ENCODE results near the gene FAM118B. TPM values are rescaled to one million over a fixed set of nuclear protein-coding genes. Genes with fewer than 3 reads are reported as not detected.

Gene FAM118B
- total and polyA plus RNA-seq, 2 of the 4 experiments (the other 2 are of a cell fraction) = 20.0 to 27.2 TPM

- Histone ChIP-seq H3K4me2 (ENCODE audit: low read depth, low read length) (peak overlapping the region; percentile 97), H4K91ac (ENCODE audit: insufficient read depth, low read depth, low read length) (peak overlapping the region; percentile 10), H4K5ac (ENCODE audit: low read depth, low read length) (peak overlapping the region; percentile 28; the same call in 1 of the 2 replicates), H3K27ac (ENCODE audit: insufficient read depth, low read length) (peak overlapping the region; percentile 65), H2AFZ (replicated peaks; ENCODE audit: low read length, poor library complexity) (peak overlapping the region; percentile 96), H3K36me3 (ENCODE audit: control insufficient read depth, insufficient read depth, low read length) (peaks cover 8% of the 10 kb centered on the region), H3K18ac (ENCODE audit: low read depth, low read length) (no peak overlapping the region), H4K20me1 (ENCODE audit: insufficient read depth, low read length) (peaks cover 10% of the 10 kb centered on the region; the same call in 1 of the 2 replicates), H2BK5ac (ENCODE audit: low read depth, low read length, poor library complexity, severe bottlenecking) (peak overlapping the region; percentile 10), H3K4me3 (ENCODE audit: insufficient read depth, low read depth, low read length) (peak overlapping the region; percentile 72), H3K4me1 (ENCODE audit: control insufficient read depth, insufficient read depth, low read length) (no peaks in the 10 kb centered on the region), H3K14ac (replicated peaks; ENCODE audit: low read depth, low read length) (peak overlapping the region; percentile 76), H2BK15ac (ENCODE audit: low read depth, low read length) (no peak overlapping the region; the same call in 2 of the 3 replicates), H3K27me3 (ENCODE audit: control insufficient read depth, insufficient read depth, low read length) (no peaks in the 10 kb centered on the region), H2AK5ac (ENCODE audit: low read depth, low read length) (peak overlapping the region; percentile 69; the same call in 1 of the 2 replicates), H4K8ac (ENCODE audit: low read depth in 2 of 2, low read length in 2 of 2) (peak overlapping the region; percentile 83 to 88; a peak in 3 of 4 replicates), H3K4ac (ENCODE audit: low read depth, low read length) (peak overlapping the region; percentile 84), H3K9me1 (ENCODE audit: insufficient read depth, low read length) (peaks cover 2% of the 10 kb centered on the region; the same call in 1 of the 2 replicates), H3K23ac (ENCODE audit: low read depth, low read length) (peak overlapping the region; percentile 62; the same call in 1 of the 2 replicates), H3K9ac (ENCODE audit: low read depth, low read length) (peak overlapping the region; percentile 81), H2BK120ac (ENCODE audit: low read depth, low read length) (no peak overlapping the region), H3K56ac (ENCODE audit: extremely low read depth, insufficient read depth, low read length) (peak overlapping the region; percentile 50; the same call in 1 of the 2 replicates), H2BK20ac (ENCODE audit: low read depth, low read length) (no peak overlapping the region), H2AK9ac (replicated peaks; ENCODE audit: low read depth, low read length, poor library complexity) (peak overlapping the region; percentile 89), H3K79me1 (ENCODE audit: low read depth in 1 of 2, low read length in 2 of 2) (peaks cover 25 to 47% of the 10 kb centered on the region in 2 experiments), H3K9me3 (ENCODE audit: control insufficient read depth, insufficient read depth, low read length) (no peaks in the 10 kb centered on the region)
- WGBS, 2 experiments (ENCODE audit: extremely low coverage in 2 of 2, insufficient read length in 1 of 2) = 4% methylated on average over 8 of the region's 20 CpGs; no CpG with 5 or more reads in 1 of the 2 experiments
- dilution Hi-C loops (cut with HindIII; ENCODE audit: low sequenced_read_pairs, unreplicated experiment) = loop anchor here (25.0 kb wide), 1 partner anchor 299 kb away; the partner anchor contains the start of genes DDX25 and PUS3
- ATAC-seq (ENCODE audit: low read depth) = no peak; the same call in 1 of the 2 replicates
- no TSS peak for BruUV-seq (replicated peaks)
- intact Hi-C loops (cut with micrococcal nuclease) = loop anchor here (5.0 kb wide), 1 partner anchor 46 kb away; no protein-coding TSS in a partner anchor
- no peak for DNase-seq
- TF ChIP-seq MAFK (IDR thresholded peaks at IDR 0.05; ENCODE audit: low read depth, low read length) (no peak), RFX5 (IDR thresholded peaks at IDR 0.05; ENCODE audit: low read depth, low read length) (no peak), MAZ (IDR thresholded peaks at IDR 0.05; ENCODE audit: borderline replicate concordance, low read depth, low read length) (no peak), MXI1 (IDR thresholded peaks at IDR 0.05; ENCODE audit: borderline replicate concordance, low read depth, low read length) (no peak), SMC3 (IDR thresholded peaks at IDR 0.05; ENCODE audit: low read depth, low read length) (no peak), BHLHE40 (IDR thresholded peaks at IDR 0.05; ENCODE audit: low read depth, low read length) (no peak), CHD1 (IDR thresholded peaks at IDR 0.05; ENCODE audit: low read depth, low read length) (no peak), FOS (IDR thresholded peaks at IDR 0.05; ENCODE audit: low read depth, low read length) (no peak), RAD21 (IDR thresholded peaks at IDR 0.05; ENCODE audit: low read length) (no peak), NFE2L2 (IDR thresholded peaks at IDR 0.05; ENCODE audit: low read depth, low read length) (no peak), CEBPB (IDR thresholded peaks at IDR 0.05; ENCODE audit: low read depth, low read length) (no peak), RCOR1 (IDR thresholded peaks at IDR 0.05; ENCODE audit: insufficient replicate concordance, low read length) (no peak)
- TF ChIP-seq, protein P1, sequence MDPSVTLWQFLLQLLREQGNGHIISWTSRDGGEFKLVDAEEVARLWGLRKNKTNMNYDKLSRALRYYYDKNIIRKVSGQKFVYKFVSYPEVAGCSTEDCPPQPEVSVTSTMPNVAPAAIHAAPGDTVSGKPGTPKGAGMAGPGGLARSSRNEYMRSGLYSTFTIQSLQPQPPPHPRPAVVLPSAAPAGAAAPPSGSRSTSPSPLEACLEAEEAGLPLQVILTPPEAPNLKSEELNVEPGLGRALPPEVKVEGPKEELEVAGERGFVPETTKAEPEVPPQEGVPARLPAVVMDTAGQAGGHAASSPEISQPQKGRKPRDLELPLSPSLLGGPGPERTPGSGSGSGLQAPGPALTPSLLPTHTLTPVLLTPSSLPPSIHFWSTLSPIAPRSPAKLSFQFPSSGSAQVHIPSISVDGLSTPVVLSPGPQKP (IDR thresholded peaks at IDR 0.05; ENCODE audit: borderline replicate concordance, low read depth, low read length) = no peak
- TF ChIP-seq, protein P2, sequence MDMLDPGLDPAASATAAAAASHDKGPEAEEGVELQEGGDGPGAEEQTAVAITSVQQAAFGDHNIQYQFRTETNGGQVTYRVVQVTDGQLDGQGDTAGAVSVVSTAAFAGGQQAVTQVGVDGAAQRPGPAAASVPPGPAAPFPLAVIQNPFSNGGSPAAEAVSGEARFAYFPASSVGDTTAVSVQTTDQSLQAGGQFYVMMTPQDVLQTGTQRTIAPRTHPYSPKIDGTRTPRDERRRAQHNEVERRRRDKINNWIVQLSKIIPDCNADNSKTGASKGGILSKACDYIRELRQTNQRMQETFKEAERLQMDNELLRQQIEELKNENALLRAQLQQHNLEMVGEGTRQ (IDR thresholded peaks at IDR 0.05; ENCODE audit: low read depth, low read length) = no peak
- TF ChIP-seq, protein P3, sequence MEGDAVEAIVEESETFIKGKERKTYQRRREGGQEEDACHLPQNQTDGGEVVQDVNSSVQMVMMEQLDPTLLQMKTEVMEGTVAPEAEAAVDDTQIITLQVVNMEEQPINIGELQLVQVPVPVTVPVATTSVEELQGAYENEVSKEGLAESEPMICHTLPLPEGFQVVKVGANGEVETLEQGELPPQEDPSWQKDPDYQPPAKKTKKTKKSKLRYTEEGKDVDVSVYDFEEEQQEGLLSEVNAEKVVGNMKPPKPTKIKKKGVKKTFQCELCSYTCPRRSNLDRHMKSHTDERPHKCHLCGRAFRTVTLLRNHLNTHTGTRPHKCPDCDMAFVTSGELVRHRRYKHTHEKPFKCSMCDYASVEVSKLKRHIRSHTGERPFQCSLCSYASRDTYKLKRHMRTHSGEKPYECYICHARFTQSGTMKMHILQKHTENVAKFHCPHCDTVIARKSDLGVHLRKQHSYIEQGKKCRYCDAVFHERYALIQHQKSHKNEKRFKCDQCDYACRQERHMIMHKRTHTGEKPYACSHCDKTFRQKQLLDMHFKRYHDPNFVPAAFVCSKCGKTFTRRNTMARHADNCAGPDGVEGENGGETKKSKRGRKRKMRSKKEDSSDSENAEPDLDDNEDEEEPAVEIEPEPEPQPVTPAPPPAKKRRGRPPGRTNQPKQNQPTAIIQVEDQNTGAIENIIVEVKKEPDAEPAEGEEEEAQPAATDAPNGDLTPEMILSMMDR (conservative IDR thresholded peaks at IDR 0.05; ENCODE audit: low read depth, low read length) = no peak
- CTCF ChIA-PET = no interaction called here
- in situ Hi-C loops (cut with MboI; ENCODE audit: low sequenced_read_pairs) = no loop called here
- POLR2A ChIA-PET (ENCODE audit: unreplicated experiment) = no interaction called here
These were observed 729 bp upstream of the FAM118B start for GRCh38 chr11:126210871-126211235.
